ENCODE measurements around the gene AOC1. TPM values are rescaled to one million over a fixed set of nuclear protein-coding genes. Genes with fewer than 3 reads are reported as not detected.
"Not testable (repeated sequence)": the region's sequence is repeated elsewhere in the genome, so short reads cannot be mapped to it uniquely, and the experiment has no call there.

The AOC1 gene
- total RNA-seq, 1 donor from 2014 or later, result not detected

- Histone ChIP-seq H3K27ac (no peak overlapping the region), H3K4me1 (peaks cover 6% of the 10 kb centered on the region), H3K9me3 (peaks cover 4% of the 10 kb centered on the region), H3K36me3 (peaks cover 0 to 13% of the 10 kb centered on the region in 2 donors), H3K4me3 (no peak overlapping the region), H3K27me3 (no peaks in the 10 kb centered on the region)
- no peak for TF ChIP-seq POLR2AphosphoS5 (IDR thresholded peaks at IDR 0.05; ENCODE audit: insufficient read depth in 1 of 2, low read depth in 1 of 2)
- TF ChIP-seq CTCF (IDR thresholded peaks at IDR 0.05), result no peak
- no peak for TF ChIP-seq POLR2A (IDR thresholded peaks at IDR 0.05)
- intact Hi-C loops (cut with DNase I), result no loop called here
- DNase-seq (ENCODE audit: extremely low spot score in 2 of 2), result no peak
Measured at GRCh38 chr7:150806454-150806853, 45.9 kb upstream of the AOC1 start.

- Histone ChIP-seq H3K27me3 (no peaks in the 10 kb centered on the region), H3K4me1 (peaks cover 6% of the 10 kb centered on the region), H3K36me3 (peaks cover 0 to 13% of the 10 kb centered on the region in 2 donors), H3K9me3 (peaks cover 4% of the 10 kb centered on the region), H3K4me3 (no peak overlapping the region), H3K27ac (no peak overlapping the region)
- TF ChIP-seq CTCF (IDR thresholded peaks at IDR 0.05), result no peak
- no peak for TF ChIP-seq POLR2AphosphoS5 (IDR thresholded peaks at IDR 0.05; ENCODE audit: insufficient read depth in 1 of 2, low read depth in 1 of 2)
- no peak for TF ChIP-seq POLR2A (IDR thresholded peaks at IDR 0.05)
- DNase-seq (ENCODE audit: extremely low spot score in 2 of 2), result no peak
- intact Hi-C loops (cut with DNase I), result no loop called here
Measured at GRCh38 chr7:150806863-150807262, 45.5 kb upstream of the AOC1 start.

- H3K4me3 ChIP-seq; H3K27me3 ChIP-seq; H3K9me3 ChIP-seq; intact Hi-C loops (cut with DNase I); H3K27ac ChIP-seq; H3K4me1 ChIP-seq; DNase-seq (ENCODE audit: extremely low spot score in 2 of 2): not testable (repeated sequence)
- H3K36me3 ChIP-seq, result peaks cover 0 to 13% of the 10 kb centered on the region in 2 donors
Measured at GRCh38 chr7:150807616-150808438, 44.5 kb upstream of the AOC1 start.

- no peak overlapping the region for H3K4me3 ChIP-seq
- DNase-seq (ENCODE audit: extremely low spot score in 2 of 2), result no peak
- no peak for TF ChIP-seq POLR2AphosphoS5 (IDR thresholded peaks at IDR 0.05; ENCODE audit: insufficient read depth in 1 of 2, low read depth in 1 of 2)
- TF ChIP-seq POLR2A (IDR thresholded peaks at IDR 0.05), result no peak
- TF ChIP-seq CTCF (IDR thresholded peaks at IDR 0.05), result no peak
- no peaks in the 10 kb centered on the region for H3K27me3 ChIP-seq
- no peak overlapping the region for H3K27ac ChIP-seq
- no peaks in the 10 kb centered on the region for H3K36me3 ChIP-seq
- no peaks in the 10 kb centered on the region for H3K4me1 ChIP-seq
- H3K9me3 ChIP-seq, result no peaks in the 10 kb centered on the region
- intact Hi-C loops (cut with DNase I), result no loop called here
Measured at GRCh38 chr7:150814328-150815001, 37.9 kb upstream of the AOC1 start.

GRCh38 chr7:150818971-150819370 is 33.3 kb upstream of the AOC1 start:
- intact Hi-C loops (cut with DNase I), result no loop called here
- no peak for DNase-seq (ENCODE audit: extremely low spot score in 2 of 2)
- Histone ChIP-seq H3K36me3 (no peaks in the 10 kb centered on the region), H3K4me3 (no peak overlapping the region), H3K27ac (no peak overlapping the region), H3K27me3 (no peaks in the 10 kb centered on the region), H3K4me1 (no peaks in the 10 kb centered on the region), H3K9me3 (no peaks in the 10 kb centered on the region)
- TF ChIP-seq POLR2A (IDR thresholded peaks at IDR 0.05), result no peak
- no peak for TF ChIP-seq CTCF (IDR thresholded peaks at IDR 0.05)
- no peak for TF ChIP-seq POLR2AphosphoS5 (IDR thresholded peaks at IDR 0.05; ENCODE audit: insufficient read depth in 1 of 2, low read depth in 1 of 2)

Measured in vagina (tissue), 2 donors.